IPS-18a (cell line): Measurements from ENCODE around the gene RHOA.
"Not testable (repeated sequence)": the region's sequence is repeated elsewhere in the genome, so short reads cannot be mapped to it uniquely, and the experiment has no call there.

Experiments
- H3K27ac ChIP-seq: one replicate; pipeline ENCODE4 v1.5.1; 2013; ENCODE audit warnings: low read length
- H3K27me3 ChIP-seq: one replicate; pipeline ENCODE4 v1.6.1; 2013; ENCODE audit warnings: mild to moderate bottlenecking, low read length; ENCODE audit not compliant: control insufficient read depth, insufficient read depth
- H3K36me3 ChIP-seq: one replicate; pipeline ENCODE4 v1.6.1; 2013; ENCODE audit warnings: low read depth, low read length; ENCODE audit not compliant: control insufficient read depth
- H3K4me1 ChIP-seq: one replicate; pipeline ENCODE4 v1.6.1; 2013; ENCODE audit warnings: low read depth, low read length; ENCODE audit not compliant: control insufficient read depth
- H3K4me3 ChIP-seq: one replicate; pipeline ENCODE4 v1.5.1; 2013; ENCODE audit warnings: low read length
- H3K9ac ChIP-seq: one replicate; pipeline ENCODE4 v1.6.1; 2013; ENCODE audit warnings: mild to moderate bottlenecking, low read length, moderate library complexity
- H3K9me3 ChIP-seq: one replicate; pipeline ENCODE4 v1.6.1; 2013; ENCODE audit warnings: low read depth, low read length; ENCODE audit not compliant: control insufficient read depth

The RHOA gene

DNA sequence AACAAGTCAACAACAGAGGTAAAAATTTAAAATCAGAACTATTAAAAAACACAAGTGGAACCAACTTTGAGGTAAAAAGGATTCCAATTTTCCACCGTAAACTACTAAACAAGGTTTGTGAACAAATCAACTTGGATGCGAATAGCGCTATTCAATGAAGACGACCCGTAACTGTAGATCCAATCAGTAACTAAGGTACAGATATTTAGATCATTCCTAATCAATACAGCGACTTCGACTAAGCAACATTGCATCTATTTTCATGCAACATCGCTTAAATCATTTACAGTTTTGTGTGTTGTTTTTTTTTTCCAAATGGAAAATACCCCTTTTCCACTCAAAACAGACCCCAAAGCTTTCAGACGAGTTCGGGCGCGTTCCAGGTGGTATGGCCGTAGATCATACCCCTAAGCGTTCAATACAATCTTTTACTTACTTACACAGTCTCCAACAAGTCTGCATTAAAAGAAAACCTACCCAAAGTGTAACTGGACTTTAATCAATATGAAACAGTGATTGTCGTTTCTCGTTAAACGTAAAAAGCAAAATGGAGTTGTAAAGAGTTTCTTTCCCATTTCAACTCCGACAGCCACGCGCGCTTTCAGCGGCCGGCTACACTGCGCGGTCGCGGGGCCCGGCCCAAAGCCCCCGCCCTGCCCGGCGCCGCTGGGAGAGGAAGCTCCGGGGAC is 786 bp downstream of the RHOA start:
- H3K4me3 ChIP-seq, result peak overlapping the region; percentile 97
- no peaks in the 10 kb centered on the region for H3K9me3 ChIP-seq
- no peaks in the 10 kb centered on the region for H3K27me3 ChIP-seq

DNA sequence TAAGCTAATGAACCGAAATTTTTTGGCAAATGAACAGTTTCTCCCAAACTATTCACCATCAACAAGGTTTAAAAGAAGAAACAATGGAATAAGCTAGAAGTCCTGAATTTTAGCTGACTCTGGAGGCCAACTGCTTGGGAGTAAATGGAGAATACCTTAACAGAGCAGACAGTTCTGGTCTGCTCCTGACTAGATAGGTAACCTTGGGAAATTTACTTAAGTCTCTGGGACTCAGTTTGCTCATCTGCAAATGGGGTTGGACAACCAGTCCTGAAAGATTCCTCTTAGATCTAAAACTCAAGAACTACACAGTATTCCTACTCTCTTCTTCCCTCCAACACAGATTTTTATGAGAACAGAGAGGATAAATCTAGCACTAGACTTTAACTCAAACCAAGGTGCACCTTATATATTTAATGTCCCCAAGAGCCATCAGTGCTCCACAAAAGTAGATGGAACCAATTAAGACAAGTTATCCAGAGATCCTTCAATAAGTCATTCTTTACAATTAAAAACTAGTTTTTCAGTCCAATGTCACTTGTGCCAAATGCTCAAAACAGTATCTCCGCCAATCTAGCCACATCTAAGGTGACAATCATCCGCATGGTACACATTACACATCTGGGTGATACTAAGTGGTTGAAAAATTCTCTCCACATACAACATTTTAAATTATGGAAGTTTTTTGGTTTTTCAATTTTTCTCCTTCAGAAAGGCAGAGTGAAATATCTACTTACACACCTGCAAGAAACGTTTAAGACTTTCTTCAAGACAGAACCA is 1.5 kb downstream of the RHOA start:
- H3K4me1 ChIP-seq, result peaks cover 13% of the 10 kb centered on the region

More for the DNA sequence above, 786 bp downstream of the RHOA start:
- Histone ChIP-seq H3K27ac (peak overlapping the region; percentile 18), H3K9ac (peak overlapping the region; percentile 82), H3K4me1 (peaks cover 13% of the 10 kb centered on the region), H3K36me3 (no peaks in the 10 kb centered on the region)

DNA sequence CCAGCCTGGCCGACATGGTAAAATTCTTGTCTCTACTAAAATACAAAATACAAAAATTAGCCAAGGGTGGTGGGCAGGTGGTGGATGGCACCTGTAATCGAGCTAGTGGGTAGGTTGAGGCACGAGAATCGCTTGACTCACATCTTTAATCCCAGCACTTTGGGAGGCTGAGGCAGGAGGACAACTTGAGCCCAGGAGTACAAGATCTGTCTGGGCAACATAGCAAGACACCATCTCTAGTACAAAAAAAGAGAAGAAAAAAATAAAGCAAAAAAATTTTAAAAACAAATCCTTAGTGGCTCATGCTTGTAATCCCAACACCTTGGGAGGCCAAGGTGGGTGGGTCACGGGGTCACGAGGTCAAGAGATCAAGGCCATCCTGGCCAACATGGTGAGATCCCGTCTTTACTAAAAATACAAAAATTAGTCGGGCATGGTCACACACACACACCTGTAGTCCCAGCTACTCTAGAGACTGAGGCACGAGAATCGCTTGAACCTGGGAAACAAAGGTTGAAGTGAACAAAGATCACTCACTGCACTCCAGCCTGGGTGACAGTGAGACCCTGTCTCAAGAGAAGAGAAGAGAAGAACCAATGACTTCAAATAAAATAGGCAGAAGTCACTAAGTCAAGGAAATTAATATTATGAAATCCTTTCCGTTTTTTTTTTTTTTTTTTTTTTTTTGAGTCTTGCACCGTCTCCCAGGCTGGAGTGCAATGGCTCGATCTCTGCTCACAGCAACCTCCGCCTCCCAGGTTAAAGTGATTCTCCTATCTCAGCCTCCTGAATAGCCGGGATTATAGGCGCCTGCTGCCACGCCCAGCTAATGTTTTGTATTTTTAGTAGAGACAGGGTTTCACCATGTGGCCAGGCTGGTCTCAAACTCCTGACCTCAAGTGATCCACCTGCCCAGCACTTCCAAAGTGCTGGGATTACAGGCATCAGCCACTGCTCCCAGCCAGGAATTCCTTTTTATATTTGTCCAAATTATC is 4.9 kb downstream of the RHOA start:
- Histone ChIP-seq H3K4me1 (peaks cover 13% of the 10 kb centered on the region), H3K4me3 (no peak overlapping the region), H3K27ac (no peak overlapping the region), H3K27me3 (no peaks in the 10 kb centered on the region), H3K36me3 (no peaks in the 10 kb centered on the region), H3K9me3 (no peaks in the 10 kb centered on the region), H3K9ac (no peak overlapping the region)

More for the DNA sequence above, 1.5 kb downstream of the RHOA start:
- H3K36me3 ChIP-seq, result no peaks in the 10 kb centered on the region
- H3K9ac ChIP-seq, result peak overlapping the region; percentile 82
- peak overlapping the region; percentile 97 for H3K4me3 ChIP-seq
- no peak overlapping the region for H3K27ac ChIP-seq
- no peaks in the 10 kb centered on the region for H3K27me3 ChIP-seq
- H3K9me3 ChIP-seq, result no peaks in the 10 kb centered on the region

DNA sequence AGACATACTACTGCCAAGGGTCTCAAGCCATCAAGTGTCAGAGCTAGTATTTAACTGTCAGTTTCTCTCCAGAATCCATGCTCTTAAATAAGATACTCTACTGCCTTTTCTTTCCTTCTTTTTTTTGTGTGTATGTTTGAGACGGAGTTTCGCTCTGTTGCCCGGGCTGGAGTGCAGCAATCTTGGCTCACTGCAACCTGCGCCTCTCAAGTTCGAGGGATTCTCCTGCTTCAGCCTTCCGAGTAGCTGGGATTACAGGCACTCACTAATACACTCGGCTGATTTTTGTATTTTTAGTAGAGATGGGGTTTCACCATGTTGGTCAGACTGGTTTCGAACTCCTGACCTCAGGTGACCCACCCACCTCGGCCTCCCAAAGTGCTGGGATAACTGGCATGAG is 6.2 kb downstream of the RHOA start:
- not testable (repeated sequence) for H3K36me3 ChIP-seq, H3K27ac ChIP-seq, H3K9me3 ChIP-seq

DNA sequence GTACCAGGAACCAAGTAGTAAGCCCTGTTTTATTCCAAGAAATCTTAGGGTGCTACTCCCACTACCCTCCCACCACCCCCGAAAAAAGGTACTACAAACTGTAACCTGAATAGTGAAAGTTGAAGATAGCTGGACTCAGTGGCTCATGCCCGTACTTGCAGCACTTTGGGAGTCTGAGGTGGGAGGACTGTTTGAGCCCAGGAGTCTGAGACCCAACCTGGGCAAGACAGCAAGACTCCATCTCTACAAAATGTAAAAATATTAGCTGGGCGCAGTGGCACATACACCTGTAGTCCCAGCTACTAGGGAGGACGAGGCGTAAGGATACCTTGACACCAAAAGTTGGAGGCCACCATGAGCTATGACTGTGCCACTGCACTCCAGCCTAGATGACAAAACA is 7.9 kb downstream of the RHOA start:
- no peak overlapping the region for H3K27ac ChIP-seq
- no peaks in the 10 kb centered on the region for H3K9me3 ChIP-seq
- no peak overlapping the region for H3K9ac ChIP-seq
- H3K4me1 ChIP-seq, result no peaks in the 10 kb centered on the region
- H3K27me3 ChIP-seq, result no peaks in the 10 kb centered on the region
- no peaks in the 10 kb centered on the region for H3K36me3 ChIP-seq
- H3K4me3 ChIP-seq, result no peak overlapping the region

More for the DNA sequence above, 6.2 kb downstream of the RHOA start:
- peaks cover 11% of the 10 kb centered on the region for H3K4me1 ChIP-seq
- not testable (repeated sequence) for H3K27me3 ChIP-seq, H3K4me3 ChIP-seq, H3K9ac ChIP-seq

DNA sequence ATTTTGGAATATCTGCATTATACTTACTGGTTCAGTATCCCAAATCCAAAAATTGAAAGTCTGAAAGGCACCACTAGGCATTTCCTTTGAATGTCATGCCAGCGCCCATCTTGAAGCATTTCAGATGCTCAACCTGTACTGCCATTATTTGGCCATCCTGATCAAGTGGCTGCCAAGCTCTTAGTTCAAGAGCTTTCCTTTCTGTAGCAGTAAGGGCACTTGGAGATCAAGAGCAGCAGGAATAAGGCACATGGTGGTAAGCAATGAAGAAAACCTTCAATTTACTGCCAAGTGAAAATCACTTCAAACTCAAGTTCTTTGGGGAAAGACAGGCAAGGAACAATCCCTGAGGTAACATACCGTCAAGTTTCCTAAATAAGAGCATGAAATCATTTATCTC is 10.0 kb downstream of the RHOA start:
- Histone ChIP-seq H3K4me3 (no peak overlapping the region), H3K36me3 (no peaks in the 10 kb centered on the region), H3K27me3 (no peaks in the 10 kb centered on the region), H3K27ac (no peak overlapping the region), H3K9ac (no peak overlapping the region), H3K4me1 (no peaks in the 10 kb centered on the region), H3K9me3 (no peaks in the 10 kb centered on the region)

DNA sequence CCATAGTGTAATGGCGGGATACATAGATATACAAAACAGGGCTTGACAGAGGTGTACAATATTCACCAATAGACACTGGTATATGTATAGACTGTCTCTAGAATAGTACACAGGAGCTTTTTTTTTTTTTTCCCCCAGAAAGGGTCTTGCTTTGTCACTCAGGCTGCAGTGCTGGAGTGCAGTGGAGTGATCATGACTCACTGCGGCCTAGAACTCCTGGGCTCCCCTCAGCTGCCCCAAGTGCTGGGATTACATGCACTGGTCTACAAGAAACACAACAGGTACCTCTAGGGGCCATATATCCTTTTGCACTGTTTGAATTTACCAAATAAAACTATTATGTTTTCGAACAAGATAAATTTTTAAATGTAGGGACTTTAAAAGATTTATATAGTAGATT is 12.3 kb downstream of the RHOA start:
- Histone ChIP-seq H3K27me3 (no peaks in the 10 kb centered on the region), H3K36me3 (peaks cover 4% of the 10 kb centered on the region)

DNA sequence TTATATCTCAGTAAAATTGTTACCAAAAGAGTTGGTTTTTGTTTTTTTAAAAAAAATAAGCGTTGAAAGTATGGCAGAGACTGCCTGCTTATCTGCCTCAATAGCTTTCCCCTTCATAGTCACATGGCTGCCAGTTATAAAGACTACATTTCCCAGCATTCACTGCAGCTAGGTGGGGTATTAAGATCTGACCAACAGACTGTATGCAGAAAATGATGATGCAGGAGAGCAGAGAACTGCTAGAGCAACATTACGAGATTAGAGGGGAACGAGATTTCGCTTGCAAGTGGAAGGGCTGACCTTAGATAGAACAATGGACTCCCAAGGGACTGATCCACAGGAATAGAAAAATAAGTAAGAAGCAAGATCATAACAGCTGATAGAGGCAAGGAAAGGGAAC is 14.3 kb downstream of the RHOA start:
- Histone ChIP-seq H3K4me3 (no peak overlapping the region), H3K27ac (no peak overlapping the region), H3K27me3 (no peaks in the 10 kb centered on the region), H3K4me1 (no peaks in the 10 kb centered on the region), H3K9me3 (no peaks in the 10 kb centered on the region), H3K9ac (no peak overlapping the region), H3K36me3 (peaks cover 4% of the 10 kb centered on the region)

More for the DNA sequence above, 12.3 kb downstream of the RHOA start:
- H3K9ac ChIP-seq, result no peak overlapping the region
- no peak overlapping the region for H3K27ac ChIP-seq
- H3K9me3 ChIP-seq, result no peaks in the 10 kb centered on the region
- H3K4me3 ChIP-seq, result no peak overlapping the region
- no peaks in the 10 kb centered on the region for H3K4me1 ChIP-seq

DNA sequence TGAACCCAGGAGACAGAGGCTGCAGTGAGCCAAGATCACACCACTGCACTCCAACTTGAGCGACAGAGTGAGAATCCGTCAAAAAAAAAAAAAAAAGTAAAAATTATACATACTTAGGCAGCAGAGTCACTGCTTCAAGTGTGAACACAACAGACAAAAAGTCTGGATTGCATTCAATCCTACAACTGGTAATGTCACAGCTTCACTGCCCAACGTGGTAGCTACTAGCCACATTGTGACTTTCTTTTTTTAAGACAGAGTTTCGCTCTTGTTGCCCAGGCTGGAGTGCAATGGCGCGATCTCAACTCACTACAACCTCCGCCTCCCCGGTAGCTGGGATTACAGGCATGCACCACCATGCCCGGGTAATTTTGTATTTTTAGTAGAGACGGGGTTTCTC is 20.5 kb downstream of the RHOA start:
- H3K27me3 ChIP-seq, H3K4me3 ChIP-seq, H3K9me3 ChIP-seq, H3K4me1 ChIP-seq, H3K9ac ChIP-seq, H3K36me3 ChIP-seq, H3K27ac ChIP-seq: not testable (repeated sequence)

DNA sequence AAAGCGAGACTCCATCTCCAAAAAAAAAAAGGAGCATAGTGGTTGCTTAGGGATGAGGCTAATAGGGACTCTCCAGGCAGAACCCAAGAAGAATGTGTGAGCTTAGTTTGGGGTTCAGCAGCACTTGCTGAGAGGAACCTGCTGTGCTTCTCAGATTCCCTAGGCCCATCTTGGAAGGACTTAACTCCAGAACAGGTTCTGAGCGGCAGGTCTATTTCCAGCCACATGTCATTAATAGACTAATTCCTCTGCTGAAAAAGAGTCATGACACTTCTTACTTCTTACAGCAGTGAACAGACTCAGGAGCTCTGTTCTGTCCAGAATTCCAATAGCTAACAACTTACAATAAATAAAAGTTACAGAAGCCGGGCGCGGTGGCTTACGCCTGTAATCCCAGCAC is 22.5 kb downstream of the RHOA start:
- no peak overlapping the region for H3K4me3 ChIP-seq
- H3K4me1 ChIP-seq, result no peaks in the 10 kb centered on the region
- no peaks in the 10 kb centered on the region for H3K36me3 ChIP-seq
- no peak overlapping the region for H3K27ac ChIP-seq
- no peaks in the 10 kb centered on the region for H3K27me3 ChIP-seq
- H3K9me3 ChIP-seq, result no peaks in the 10 kb centered on the region
- no peak overlapping the region for H3K9ac ChIP-seq

DNA sequence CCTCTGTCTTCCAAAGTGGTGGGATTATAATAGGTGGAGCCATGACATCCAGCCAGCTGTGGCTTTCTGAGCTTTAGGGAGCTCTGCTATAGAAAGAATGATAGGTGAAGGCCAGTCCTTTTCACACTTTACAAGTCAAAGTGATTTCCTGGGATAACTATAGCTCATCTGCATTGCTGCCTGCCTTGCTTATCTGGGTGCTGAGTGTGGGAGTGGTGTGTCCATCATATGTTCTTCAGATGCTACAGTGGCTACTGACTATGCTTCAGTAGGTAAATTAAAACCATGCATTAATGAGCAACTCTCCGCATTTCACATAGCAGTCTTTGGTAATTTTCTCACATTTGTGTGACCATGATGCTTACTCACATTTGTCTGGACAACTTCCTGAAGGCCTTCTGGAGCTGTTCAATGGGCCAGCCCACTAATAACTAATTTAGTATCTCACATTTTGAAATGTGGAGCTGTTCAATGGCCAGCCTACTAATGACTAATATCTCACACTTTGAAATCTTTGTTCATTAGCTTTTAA is 23.4 kb downstream of the RHOA start:
- no peaks in the 10 kb centered on the region for H3K4me1 ChIP-seq
- no peak overlapping the region for H3K4me3 ChIP-seq
- no peak overlapping the region for H3K9ac ChIP-seq
- no peak overlapping the region for H3K27ac ChIP-seq
- no peaks in the 10 kb centered on the region for H3K9me3 ChIP-seq
- no peaks in the 10 kb centered on the region for H3K27me3 ChIP-seq
- H3K36me3 ChIP-seq, result no peaks in the 10 kb centered on the region
